GM13976 (cell line): ENCODE data around the gene IRAK1.

Experiments
- DNase-seq: peaks from one replicate; pipeline ENCODE4 v3.0.0; 2012; ENCODE audit warnings: low spot score
- CTCF ChIP-seq: IDR thresholded peaks from 2 replicates; pipeline ENCODE4 v1.5.1; 2012; ENCODE audit warnings: borderline replicate concordance, mild to moderate bottlenecking; ENCODE audit not compliant: insufficient read depth; ENCODE audit errors: extremely low read depth, missing control alignments, control extremely low read depth
- in situ Hi-C: fragments of 300-500 bp; cut with MboI; formaldehyde crosslinking; loops from one replicate; pipeline ENCODE4 v1.12.0; 2022; ENCODE audit warnings: low sequenced_read_pairs, mixed read lengths, inconsistent platforms; ENCODE audit not compliant: unreplicated experiment

The IRAK1 gene

GRCh38 chrX:154012336-154012991 is 7.2 kb downstream of the IRAK1 start:
- TF ChIP-seq CTCF: no peak
- DNase-seq: no peak
- in situ Hi-C loops: loop anchor here (25.0 kb wide), 1 partner anchor 525 kb away; the partner anchor contains the start of genes G6PD and IKBKG

DNA sequence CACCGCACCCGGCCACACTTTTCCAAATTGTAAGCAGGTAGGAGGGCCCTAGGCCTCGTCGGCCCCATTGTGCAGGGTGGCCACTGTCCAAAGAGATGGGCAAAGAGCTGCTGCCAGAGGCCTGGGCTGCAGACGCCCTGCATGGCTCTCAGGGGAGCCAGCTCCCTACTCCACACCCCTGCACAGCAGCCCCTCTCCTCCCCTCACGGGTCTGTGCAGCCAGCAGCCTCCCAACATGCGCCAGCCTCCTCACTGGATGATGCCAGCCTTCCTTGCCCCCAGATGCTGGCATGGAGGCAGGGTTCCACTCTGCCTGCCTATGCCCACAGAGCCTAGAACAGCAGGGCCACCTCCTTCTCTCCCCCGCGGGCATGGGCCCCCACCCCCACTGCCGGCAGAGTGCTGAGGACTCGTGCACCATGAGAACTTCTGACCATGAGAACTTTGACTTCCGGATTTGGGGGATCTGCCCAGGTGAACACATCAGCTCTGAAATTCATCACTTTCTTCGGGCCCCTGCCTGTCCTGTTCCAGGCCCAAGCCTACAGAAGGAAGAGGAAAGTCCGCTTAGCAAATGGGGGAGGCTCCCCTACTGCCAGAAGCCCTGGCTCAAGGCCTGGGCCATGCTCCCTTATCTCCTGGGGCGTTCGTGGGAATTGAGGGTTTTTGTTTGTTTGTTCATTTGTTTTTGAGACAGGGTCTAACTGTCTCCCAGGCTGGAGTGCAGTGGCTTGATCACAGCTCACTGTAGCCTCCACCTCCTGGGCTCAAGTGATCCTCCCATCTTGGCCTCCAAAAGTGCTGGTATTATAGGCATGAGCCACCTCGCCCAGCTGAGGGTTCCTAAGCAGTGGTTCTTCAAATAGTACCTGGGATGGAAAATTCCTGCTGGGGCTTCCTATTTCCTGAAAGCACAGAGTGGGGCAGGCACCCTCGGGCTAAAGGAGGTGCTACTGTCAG is 8.0 kb downstream of the IRAK1 start:
- DNase-seq: no peak
- in situ Hi-C loops: loop anchor here (25.0 kb wide), 1 partner anchor 526 kb away; the partner anchor contains the start of genes G6PD and IKBKG
- no peak for TF ChIP-seq CTCF

- no peak for TF ChIP-seq CTCF
- in situ Hi-C loops: loop anchor here (25.0 kb wide), 1 partner anchor 527 kb away; the partner anchor contains the start of genes G6PD and IKBKG
- DNase-seq: no peak
Measured at GRCh38 chrX:154010330-154011087, 9.2 kb downstream of the IRAK1 start.

GRCh38 chrX:154008521-154008920 is 11.2 kb downstream of the IRAK1 start:
- in situ Hi-C loops: loop anchor here (25.0 kb wide), 1 partner anchor 529 kb away; the partner anchor contains the start of genes G6PD and IKBKG
- no peak for DNase-seq
- TF ChIP-seq CTCF: no peak

GRCh38 chrX:154006947-154007346 is 12.8 kb downstream of the IRAK1 start:
- in situ Hi-C loops: loop anchor here (25.0 kb wide), 1 partner anchor 530 kb away; the partner anchor contains the start of genes G6PD and IKBKG
- DNase-seq: no peak
- TF ChIP-seq CTCF: no peak

DNA sequence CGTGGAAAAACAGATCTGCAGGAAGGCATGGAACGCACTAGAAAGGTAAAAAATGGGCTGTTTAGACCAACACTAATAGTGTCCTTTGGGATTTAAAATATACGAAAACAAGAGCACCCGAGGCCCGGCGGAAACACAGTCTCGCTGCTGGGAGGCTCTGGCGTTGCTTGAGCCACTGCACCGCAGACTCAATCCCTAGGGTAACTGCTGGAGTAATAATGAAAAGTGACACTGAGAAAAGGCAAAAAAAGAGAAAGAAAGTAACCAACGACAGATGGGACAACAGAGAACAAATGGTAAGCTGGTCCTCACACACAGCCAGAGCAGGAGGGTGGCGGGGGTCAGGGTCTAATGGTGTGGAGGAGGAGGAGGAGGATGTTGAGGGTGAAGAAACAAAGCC is 15.4 kb downstream of the IRAK1 start:
- no peak for DNase-seq
- in situ Hi-C loops: loop anchor here (25.0 kb wide), 1 partner anchor 533 kb away; the partner anchor contains the start of genes G6PD and IKBKG
- TF ChIP-seq CTCF: no peak
